ENCODE results near the gene OSGIN1.

The OSGIN1 gene

GRCh38 chr16:84007520-84007919 lies 54.5 kb downstream of the OSGIN1 start:
- DNase-seq, result no peak

GRCh38 chr16:84007965-84008364 lies 54.9 kb downstream of the OSGIN1 start:
- DNase-seq, result no peak

DNA sequence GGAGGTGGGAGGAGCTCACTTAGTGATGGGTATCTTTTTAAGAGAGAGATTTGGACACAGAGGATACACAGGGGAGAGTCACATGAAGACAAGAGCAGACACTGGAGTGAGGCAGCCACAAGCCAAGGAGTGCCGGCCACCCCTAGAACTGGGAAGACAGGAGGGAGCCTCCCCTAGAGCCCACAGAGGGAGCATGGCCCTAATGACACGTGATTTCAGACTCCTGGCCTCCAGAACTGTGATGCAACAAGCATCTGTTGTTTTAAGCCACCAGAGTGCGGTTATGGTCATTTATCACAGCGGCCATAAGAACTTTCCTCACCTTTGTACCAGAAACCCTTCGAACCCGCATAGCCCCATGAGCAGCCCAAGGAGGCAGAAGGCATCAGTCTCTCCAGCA lies 56.2 kb downstream of the OSGIN1 start:
- DNase-seq, result no peak

DNA sequence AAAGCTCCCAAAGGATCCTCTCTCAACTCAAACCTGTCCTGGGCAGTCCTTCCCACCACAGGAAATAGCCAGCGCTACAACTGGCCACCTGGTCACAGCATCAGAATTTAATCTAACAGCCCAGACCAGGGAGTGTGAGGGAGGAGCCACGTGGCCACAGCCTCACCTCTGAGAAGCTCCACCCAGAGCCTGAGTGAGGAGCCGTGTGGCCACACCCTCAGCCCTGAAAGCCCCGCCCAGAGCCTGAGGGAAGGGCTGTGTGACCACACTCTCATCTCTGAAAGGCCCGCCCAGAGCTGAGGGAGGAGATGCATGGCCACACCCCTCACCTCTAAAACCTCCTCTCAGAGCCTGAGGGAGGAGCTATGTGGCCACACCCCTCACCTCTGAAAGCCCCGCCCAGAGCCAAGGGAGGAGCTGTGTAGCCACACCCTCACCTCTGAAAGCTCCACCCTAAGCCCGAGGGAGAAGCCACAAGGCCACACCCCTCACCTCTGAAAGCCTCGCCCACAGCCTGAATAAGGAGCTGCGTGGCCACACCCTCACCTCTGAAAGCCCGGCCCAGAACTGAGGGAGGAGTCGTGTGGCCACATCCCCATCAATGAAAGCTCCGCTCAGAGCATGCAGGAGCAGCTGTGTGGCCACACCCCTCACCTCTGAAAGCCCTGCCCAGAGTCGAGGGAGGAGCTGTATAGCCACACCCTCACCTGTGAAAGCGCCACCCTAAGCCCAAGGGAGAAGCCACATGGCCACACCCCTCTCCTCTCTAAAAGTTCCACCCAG lies 60.9 kb downstream of the OSGIN1 start:
- DNase-seq, result peak; percentile 41

DNA sequence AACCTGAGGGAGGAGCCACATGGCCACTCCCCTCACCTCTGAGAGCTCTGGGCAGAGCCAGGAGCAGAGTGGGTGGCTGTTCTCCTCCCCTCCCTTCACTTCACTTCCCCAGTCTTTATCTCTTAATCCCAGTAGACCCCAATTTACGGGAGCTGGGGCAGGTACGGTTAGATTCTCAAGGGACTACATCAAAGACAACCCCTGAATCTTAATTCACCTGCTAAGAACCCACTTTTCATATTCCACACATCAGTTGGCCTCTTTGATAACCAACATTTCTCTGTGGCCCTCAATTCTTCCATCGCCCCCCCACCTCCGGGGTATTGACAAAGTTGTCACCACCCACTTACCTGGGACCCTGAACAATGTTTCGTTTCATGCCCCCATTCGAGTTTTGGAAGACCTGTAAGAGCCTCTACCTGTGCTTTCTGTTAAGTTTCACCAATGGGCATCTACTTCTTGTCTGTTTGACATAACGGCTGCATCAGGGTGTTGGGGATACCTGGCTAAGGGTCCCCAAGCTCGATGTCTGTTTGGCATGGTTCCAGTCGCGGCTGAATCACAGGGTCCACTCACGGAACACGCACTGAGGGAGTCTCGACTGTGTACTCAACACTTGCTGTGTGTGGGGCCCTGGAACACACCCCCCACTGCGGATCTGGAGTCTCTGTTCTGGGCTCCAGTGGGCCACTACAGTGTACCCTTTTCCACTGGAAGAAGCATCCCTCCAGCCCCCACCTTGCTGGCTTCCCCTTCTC lies 61.7 kb downstream of the OSGIN1 start:
- DNase-seq, result no peak

GRCh38 chr16:84015399-84015798 lies 62.4 kb downstream of the OSGIN1 start:
- DNase-seq, result no peak

All from fibroblast of skin of right quadriceps (primary cell).